GM23248 (cell line): ENCODE measurements around the gene SERBP1. TPM values are rescaled to one million over a fixed set of nuclear protein-coding genes. Genes with fewer than 3 reads are reported as not detected.
A peak's percentile ranks its signal among the peaks of the same experiment; 100 is the strongest.

Experiments
- DNase-seq: peaks from one replicate; pipeline ENCODE4 v3.0.0-alpha.2; 2015
- H2AFZ ChIP-seq: fragments of 200-600 bp; sonication (generic); 2 replicates; pipeline ENCODE4 v1.6.1; 2016; ENCODE audit warnings: antibody characterized with exemption
- H3F3A ChIP-seq: fragments of 200-600 bp; sonication (generic); 2 replicates; pipeline ENCODE4 v1.6.1; 2016; ENCODE audit warnings: mild to moderate bottlenecking, antibody characterized with exemption, mixed run types; ENCODE audit not compliant: insufficient read depth
- H3K27ac ChIP-seq: fragments of 200-600 bp; sonication (generic); 2 replicates; pipeline ENCODE4 v1.5.1; 2016; ENCODE audit warnings: mild to moderate bottlenecking
- H3K27me3 ChIP-seq: fragments of 200-600 bp; sonication (generic); replicated peaks from 2 replicates; pipeline ENCODE4 v1.6.1; 2016; ENCODE audit warnings: mild to moderate bottlenecking; ENCODE audit not compliant: insufficient read depth
- H3K36me3 ChIP-seq: fragments of 200-600 bp; sonication (generic); 2 replicates; pipeline ENCODE4 v1.6.1; 2016; ENCODE audit warnings: low read depth, mild to moderate bottlenecking
- H3K4me1 ChIP-seq: fragments of 200-600 bp; sonication (generic); 2 replicates; pipeline ENCODE4 v1.6.1; 2016; ENCODE audit warnings: mild to moderate bottlenecking; ENCODE audit not compliant: insufficient read depth
- H3K4me2 ChIP-seq: fragments of 200-600 bp; sonication (generic); one replicate; pipeline ENCODE4 v1.6.1; 2016; ENCODE audit warnings: mild to moderate bottlenecking; ENCODE audit not compliant: unreplicated experiment
- H3K4me3 ChIP-seq: fragments of 200-600 bp; sonication (generic); 2 replicates; pipeline ENCODE4 v1.5.1; 2016; ENCODE audit warnings: mild to moderate bottlenecking
- H3K79me2 ChIP-seq: fragments of 200-600 bp; sonication (generic); 2 replicates; pipeline ENCODE4 v1.6.1; 2016; ENCODE audit warnings: mild to moderate bottlenecking; ENCODE audit not compliant: insufficient read depth
- H3K9ac ChIP-seq: fragments of 200-600 bp; sonication (generic); 2 replicates; pipeline ENCODE4 v1.6.1; 2016; ENCODE audit warnings: mild to moderate bottlenecking
- H3K9me2 ChIP-seq: fragments of 200-600 bp; sonication (generic); 2 replicates; pipeline ENCODE4 v1.6.1; 2016; ENCODE audit warnings: mixed run types, mild to moderate bottlenecking, moderate library complexity; ENCODE audit not compliant: insufficient read depth
- H3K9me3 ChIP-seq: fragments of 200-600 bp; sonication (generic); one replicate; pipeline ENCODE4 v1.6.1; 2017; ENCODE audit warnings: low read depth
- H4K20me1 ChIP-seq: fragments of 200-600 bp; sonication (generic); 2 replicates; pipeline ENCODE4 v1.6.0; 2016; ENCODE audit not compliant: insufficient read depth
- EZH2 ChIP-seq: fragments of 200-600 bp; sonication (generic); IDR thresholded peaks from 2 replicates; pipeline ENCODE4 v1.6.1; 2018; ENCODE audit warnings: antibody characterized with exemption, mild to moderate bottlenecking; ENCODE audit not compliant: insufficient read depth, poor library complexity, severe bottlenecking
- EZH2phosphoT487 ChIP-seq: fragments of 200-600 bp; sonication (generic); IDR thresholded peaks from 2 replicates; pipeline ENCODE4 v1.6.1; 2018; ENCODE audit warnings: antibody characterized with exemption, moderate library complexity, mild to moderate bottlenecking, low read depth; ENCODE audit not compliant: insufficient read depth
- WGBS, 2 experiments: methylation state at CpG; one replicate each; pipeline ENCODE4 v1.1.6; 2015 to 2017; ENCODE audit warnings: low lambda C conversion rate in 2 of 2, low coverage in 1 of 2; ENCODE audit errors: missing lambda C conversion rate in 2 of 2; 5-methylcytosine and 5-hydroxymethylcytosine counted together
- in situ Hi-C: fragments of 300-500 bp; cut with MboI; formaldehyde crosslinking; loops from 2 replicates; pipeline ENCODE4 v1.15.0; 2020
- polyA plus RNA-seq: library from polyadenylated mRNA; unstranded; fragments of >200 nt; fragmentation: Nextera tagmentation; extraction: Ambion mirVana; gene quantifications from 2 replicates; pipeline ENCODE4 v1.2.1, GENCODE V29; 2016
- total RNA-seq: library from RNA; depleted of rRNA; stranded (reverse); fragments of >200 nt; shearing (Covaris generic); gene quantifications from 2 replicates; pipeline ENCODE4 v1.2.3, GENCODE V29; 2014

The SERBP1 gene
- total and polyA plus RNA-seq, 2 experiments from 2014 or later = 156 to 204 TPM

DNA sequence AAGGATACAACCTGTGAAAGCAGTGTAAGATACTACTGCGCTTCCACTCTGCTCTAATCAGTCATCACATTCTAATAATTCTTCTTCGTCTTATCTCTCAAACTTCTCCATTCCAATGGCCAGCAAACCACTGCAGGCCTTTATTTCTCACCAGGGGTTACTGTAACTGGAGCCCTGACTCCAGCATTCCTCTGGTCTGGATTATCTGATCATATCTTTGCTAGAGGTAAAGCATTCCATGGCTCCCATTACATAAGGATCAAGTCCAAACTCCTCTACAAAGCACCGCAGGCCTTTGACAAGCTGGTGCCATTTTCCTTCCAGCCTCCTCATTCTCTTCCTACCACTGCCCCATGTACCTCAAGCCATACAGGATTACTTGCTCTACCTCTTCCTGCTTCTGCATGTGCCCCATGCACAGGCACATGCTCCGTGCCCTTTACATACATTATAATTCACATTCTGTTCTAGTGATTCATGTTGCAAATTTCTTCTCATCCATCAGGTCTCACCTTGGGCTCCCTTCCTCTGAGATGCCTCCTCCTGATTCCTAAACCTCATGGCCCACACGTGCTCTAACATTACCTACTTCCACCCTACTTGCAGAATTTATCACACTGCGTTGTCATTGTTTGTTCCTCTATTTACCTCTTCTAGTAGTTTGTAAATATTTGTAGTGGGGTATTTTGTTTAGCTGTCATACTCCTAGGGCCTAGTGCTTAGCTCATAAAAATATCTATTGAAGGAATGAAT lies 9.3 kb upstream of the SERBP1 start:
- no peaks in the 10 kb centered on the region for H3K27me3 ChIP-seq
- no peak overlapping the region for H3K4me3 ChIP-seq
- no peaks in the 10 kb centered on the region for H3F3A ChIP-seq
- WGBS, 2 experiments = 82 to 84% methylated on average over 6 of the region's 6 CpGs
- H3K4me1 ChIP-seq = no peaks in the 10 kb centered on the region
- H3K79me2 ChIP-seq = no peaks in the 10 kb centered on the region
- no peak overlapping the region for H3K9ac ChIP-seq
- in situ Hi-C loops = no loop called here
- no peaks in the 10 kb centered on the region for H3K9me2 ChIP-seq
- no peak for TF ChIP-seq EZH2phosphoT487
- no peak for TF ChIP-seq EZH2
- no peak for DNase-seq
- H3K27ac ChIP-seq = no peak overlapping the region
- no peaks in the 10 kb centered on the region for H4K20me1 ChIP-seq
- H3K36me3 ChIP-seq = no peaks in the 10 kb centered on the region
- H2AFZ ChIP-seq = no peak overlapping the region
- H3K4me2 ChIP-seq = no peak overlapping the region
- H3K9me3 ChIP-seq = no peaks in the 10 kb centered on the region

GRCh38 chr1:67437961-67438360 lies 7.8 kb upstream of the SERBP1 start:
- no peak overlapping the region for H3K4me2 ChIP-seq
- in situ Hi-C loops = no loop called here
- no peak overlapping the region for H3K4me3 ChIP-seq
- H3F3A ChIP-seq = no peaks in the 10 kb centered on the region
- no peaks in the 10 kb centered on the region for H3K36me3 ChIP-seq
- TF ChIP-seq EZH2 (no peak), EZH2phosphoT487 (no peak)
- no peaks in the 10 kb centered on the region for H4K20me1 ChIP-seq
- H3K4me1 ChIP-seq = no peaks in the 10 kb centered on the region
- 60 to 63% methylated on average over 2 of the region's 2 CpGs for WGBS, 2 experiments
- H3K9me3 ChIP-seq = no peaks in the 10 kb centered on the region
- no peak overlapping the region for H3K9ac ChIP-seq
- no peak for DNase-seq
- no peak overlapping the region for H2AFZ ChIP-seq
- H3K27ac ChIP-seq = no peak overlapping the region
- H3K79me2 ChIP-seq = no peaks in the 10 kb centered on the region
- no peaks in the 10 kb centered on the region for H3K27me3 ChIP-seq
- no peaks in the 10 kb centered on the region for H3K9me2 ChIP-seq

DNA sequence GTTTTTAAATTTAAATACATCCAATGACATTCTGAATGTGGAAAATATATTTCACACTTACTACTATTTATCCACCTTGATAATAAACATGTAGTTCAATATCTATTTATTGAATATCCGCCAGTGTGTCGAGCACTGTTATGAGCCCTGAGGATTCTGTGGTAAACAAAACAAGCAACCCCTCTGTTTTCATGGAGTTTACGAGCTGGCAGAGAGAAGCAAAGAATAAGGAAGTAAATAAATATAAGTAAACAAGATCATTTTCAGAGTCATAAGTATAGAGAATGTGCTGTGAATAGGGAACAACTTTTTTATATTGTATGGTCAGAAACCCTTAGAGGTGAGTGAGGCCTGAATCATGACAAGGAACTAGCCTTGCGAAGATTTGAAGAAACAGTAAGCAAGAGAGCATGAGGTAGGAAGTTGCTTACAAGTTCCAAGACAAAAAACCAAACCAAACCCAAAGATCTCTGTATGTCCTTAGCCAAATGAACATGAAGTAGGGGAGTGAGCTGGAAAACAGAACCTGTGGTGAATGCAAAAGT lies 6.4 kb upstream of the SERBP1 start:
- Histone ChIP-seq H3K4me2 (no peak overlapping the region), H3K9me2 (no peaks in the 10 kb centered on the region), H3K36me3 (no peaks in the 10 kb centered on the region), H3K79me2 (no peaks in the 10 kb centered on the region), H3K4me3 (no peak overlapping the region), H3K4me1 (0 out of 2 replicates have a peak, but pooled peaks cover 4% of the 10 kb centered on the region), H3K27ac (no peak overlapping the region), H2AFZ (no peak overlapping the region), H4K20me1 (no peaks in the 10 kb centered on the region), H3K27me3 (no peaks in the 10 kb centered on the region), H3K9ac (no peak overlapping the region), H3K9me3 (no peaks in the 10 kb centered on the region), H3F3A (no peaks in the 10 kb centered on the region; the same call in 1 of the 2 replicates)
- DNase-seq = no peak
- in situ Hi-C loops = no loop called here
- TF ChIP-seq EZH2phosphoT487 (no peak), EZH2 (no peak)
- WGBS, 2 experiments = 90 to 92% methylated on average over 4 of the region's 4 CpGs

DNA sequence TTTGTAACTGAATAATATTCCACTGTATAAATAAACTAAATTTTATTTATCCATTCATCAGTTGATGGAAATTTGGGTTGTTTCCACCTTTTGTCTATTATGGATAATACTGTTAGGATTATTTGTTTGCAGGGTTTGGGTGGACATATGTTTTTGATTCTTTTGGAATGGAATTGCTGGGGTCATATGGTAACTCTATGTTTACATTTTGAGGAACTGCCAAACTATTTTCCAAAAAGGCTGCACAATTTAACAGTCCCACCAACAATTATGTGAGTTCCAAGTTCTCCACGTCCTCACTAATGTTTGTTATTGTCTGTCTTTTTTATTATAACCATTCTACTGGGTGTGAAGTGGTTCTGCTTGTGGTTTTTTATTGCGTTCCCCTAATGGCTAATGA lies 4.3 kb upstream of the SERBP1 start:
- in situ Hi-C loops = no loop called here
- Histone ChIP-seq H3K4me1 (0 out of 2 replicates have a peak, but pooled peaks cover 8% of the 10 kb centered on the region), H3K27me3 (no peaks in the 10 kb centered on the region), H3K4me2 (no peak overlapping the region), H3K27ac (no peak overlapping the region), H3K79me2 (peaks cover 7% of the 10 kb centered on the region), H2AFZ (peak overlapping the region; percentile 29; the same call in 1 of the 2 replicates), H3K9ac (no peak overlapping the region), H3F3A (no peaks in the 10 kb centered on the region; the same call in 1 of the 2 replicates), H3K36me3 (no peaks in the 10 kb centered on the region), H3K9me3 (no peaks in the 10 kb centered on the region), H4K20me1 (0 out of 2 replicates have a peak, but pooled peaks cover 1% of the 10 kb centered on the region), H3K9me2 (no peaks in the 10 kb centered on the region), H3K4me3 (no peak overlapping the region)
- WGBS, 2 experiments = 8 to 15% methylated on average over 2 of the region's 2 CpGs
- no peak for DNase-seq
- TF ChIP-seq EZH2phosphoT487 (no peak), EZH2 (no peak)
